ENCODE measurements around the gene TRPC4AP.

GRCh38 chr20:35006531-35006971, 86.1 kb downstream of the TRPC4AP start:
- TF ChIP-seq CTCF (IDR thresholded peaks at IDR 0.05; ENCODE audit: control extremely low read depth in 1 of 3, insufficient read depth in 1 of 3, low read depth in 1 of 3, low read length in 3 of 3) (no peak), GABPA (IDR thresholded peaks at IDR 0.05; ENCODE audit: borderline replicate concordance, insufficient read depth, low read length) (no peak), CBX5 (IDR thresholded peaks at IDR 0.05; ENCODE audit: low read depth, low read length) (no peak), TAF7 (optimal IDR thresholded peaks at IDR 0.05; ENCODE audit: borderline replicate concordance, low read depth, low read length) (no peak), MAX (IDR thresholded peaks at IDR 0.05) (no peak), EZH2 (IDR thresholded peaks at IDR 0.05; ENCODE audit: low read depth, low read length, severe bottlenecking) (no peak), TAF1 (IDR thresholded peaks at IDR 0.05; ENCODE audit: low read depth, low read length) (no peak)

Data from H1 (cell line).